Urothelium cell line (cell line): ENCODE measurements around the gene ARAP1.
A peak's percentile ranks its signal among the peaks of the same experiment; 100 is the strongest.

Source experiments
- DNase-seq: peaks from one replicate; pipeline ENCODE4 v3.0.0; 2011; ENCODE audit warnings: low spot score, mixed read lengths
- FAIRE-seq: peaks from 2 replicates; lab custom pipeline; 2011; peaks lifted over from hg19 to GRCh38; lab: Jason Lieb, UNC

ARAP1 gene

DNA sequence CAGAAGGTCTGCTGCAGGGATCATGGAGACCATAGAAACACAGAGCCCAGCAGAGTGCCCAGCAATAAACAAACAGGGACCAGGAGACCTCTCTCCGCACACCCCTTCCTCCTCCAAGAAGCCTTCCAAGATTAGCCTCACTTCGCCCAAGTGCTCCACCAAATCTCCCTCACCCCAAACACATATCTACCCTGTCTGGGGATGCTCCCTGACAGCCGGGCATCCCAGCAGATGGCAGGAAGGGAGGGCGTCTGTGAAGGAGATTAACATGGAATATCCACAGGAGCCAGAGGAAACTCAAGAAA lies 26.5 kb downstream of the ARAP1 start:
- DNase-seq (no peak), FAIRE-seq (no peak)

DNA sequence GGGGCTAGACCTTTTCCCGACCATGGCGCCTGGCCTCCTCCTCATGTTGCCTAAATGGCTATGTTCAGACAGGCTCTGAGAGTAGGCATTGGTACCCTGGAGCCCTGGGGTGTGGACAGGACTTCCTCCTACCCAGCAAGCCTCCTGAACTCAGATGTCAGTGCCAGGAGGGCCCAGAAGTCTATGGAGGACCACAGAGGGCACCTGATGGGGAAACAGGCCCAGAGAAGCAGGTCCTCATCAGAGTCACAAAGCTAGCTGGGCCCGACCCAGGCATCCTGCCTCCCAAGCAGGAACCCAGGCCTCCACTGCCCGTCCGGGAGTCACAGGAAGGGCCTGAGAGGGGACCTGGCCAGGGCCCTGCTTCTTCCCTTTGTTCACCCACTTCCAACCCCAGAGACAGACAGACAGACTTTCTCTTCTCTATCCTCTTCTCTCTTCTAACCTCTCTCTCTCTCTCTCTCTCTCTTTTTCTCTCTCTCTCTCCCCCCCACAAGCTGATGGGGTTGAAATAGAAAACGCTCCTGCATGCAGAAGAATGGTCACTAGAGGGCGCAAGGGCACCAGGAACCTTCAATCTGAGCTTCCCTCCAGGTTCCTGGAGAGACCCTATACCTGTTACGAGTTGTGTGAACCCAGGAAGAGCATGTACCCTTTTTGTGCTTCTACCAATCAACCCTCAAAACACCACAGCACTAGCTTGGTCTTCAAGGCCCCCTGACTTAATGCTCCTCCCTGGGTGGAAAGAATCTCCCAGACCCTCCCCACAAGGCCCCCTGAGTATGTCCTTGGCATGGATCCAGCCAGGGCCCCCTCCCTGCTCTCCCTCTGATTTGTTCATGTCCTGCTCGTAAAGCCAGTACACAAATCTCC lies 27.1 kb downstream of the ARAP1 start:
- FAIRE-seq (no peak), DNase-seq (peak; percentile 73)

DNA sequence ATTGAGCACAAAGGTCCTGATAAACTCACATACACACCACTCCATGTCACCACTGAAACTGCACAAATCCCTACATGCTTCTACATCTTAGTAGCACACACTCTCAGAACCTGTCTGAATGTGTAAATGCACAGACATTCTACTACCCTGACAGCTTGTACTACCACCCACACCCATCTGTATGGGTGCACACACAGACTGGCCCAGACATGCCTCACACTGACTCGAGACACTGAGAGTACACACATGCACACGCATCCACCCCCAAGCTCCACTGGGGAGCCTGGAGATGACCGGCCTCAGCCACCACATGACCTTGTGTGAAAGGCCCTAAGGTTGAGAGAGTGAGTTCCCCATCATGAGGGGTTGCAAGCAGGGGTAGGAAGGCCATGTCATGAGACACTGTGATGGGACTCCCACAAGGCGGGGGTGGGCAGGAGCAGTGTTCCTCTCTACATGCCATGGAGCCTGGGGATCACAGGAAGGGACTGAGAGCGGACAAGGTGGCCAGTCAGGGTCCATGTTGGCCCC lies 28.1 kb downstream of the ARAP1 start:
- DNase-seq (no peak), FAIRE-seq (no peak)

DNA sequence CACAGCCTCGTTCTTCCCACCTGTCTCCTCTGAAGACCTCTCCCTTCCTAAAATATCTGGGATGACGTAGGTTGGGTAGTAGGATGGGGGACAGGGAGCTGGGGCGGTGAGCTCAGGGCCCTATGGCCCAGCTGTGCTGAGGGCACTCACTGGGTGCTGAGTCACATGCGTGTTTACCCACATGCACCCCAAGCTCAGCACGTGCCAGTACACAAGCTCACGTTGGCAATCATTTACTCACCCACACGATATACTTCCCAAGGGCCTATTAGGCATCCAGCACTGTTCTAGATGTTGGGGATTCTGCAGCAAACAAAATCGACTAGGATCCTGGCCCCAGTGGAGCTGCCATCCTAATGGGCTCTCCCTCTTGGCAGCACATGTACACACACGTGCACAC lies 28.7 kb downstream of the ARAP1 start:
- no peak for FAIRE-seq
- DNase-seq, result no peak

DNA sequence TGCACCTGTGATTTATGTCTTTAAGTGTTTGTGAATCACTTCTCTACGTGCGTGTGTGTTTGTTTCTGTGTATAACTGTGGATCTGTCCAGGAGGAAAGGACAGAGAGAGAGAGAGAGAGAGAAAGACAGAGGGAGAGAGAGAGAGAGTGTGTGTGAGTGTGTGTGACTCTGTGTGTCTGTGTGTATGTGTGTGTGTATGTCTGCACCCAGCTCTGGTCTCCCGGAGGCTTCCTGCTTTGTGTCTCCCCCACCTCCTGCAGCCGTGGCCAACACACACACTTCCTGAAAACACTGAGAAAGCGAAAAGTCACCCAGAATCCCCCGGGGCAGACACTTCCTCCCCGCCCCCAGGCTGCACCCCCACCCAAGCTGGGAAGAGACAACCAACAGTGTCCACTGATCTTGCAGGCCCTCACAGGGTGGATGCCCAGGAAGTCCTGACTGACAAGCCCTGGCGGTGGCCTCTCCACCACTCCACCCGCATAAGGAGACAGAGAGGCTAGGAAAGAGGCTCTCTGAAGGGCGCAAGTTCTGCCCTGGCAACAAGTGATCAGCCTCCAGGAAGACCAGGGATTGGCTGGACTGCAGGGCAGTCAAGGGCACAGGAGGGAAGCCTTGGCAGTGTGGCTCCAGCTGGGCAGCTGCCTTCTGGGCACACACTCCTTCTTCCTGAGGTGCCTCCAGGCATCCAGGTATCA lies 30.0 kb downstream of the ARAP1 start:
- no peak for FAIRE-seq
- peak; percentile 92 for DNase-seq

DNA sequence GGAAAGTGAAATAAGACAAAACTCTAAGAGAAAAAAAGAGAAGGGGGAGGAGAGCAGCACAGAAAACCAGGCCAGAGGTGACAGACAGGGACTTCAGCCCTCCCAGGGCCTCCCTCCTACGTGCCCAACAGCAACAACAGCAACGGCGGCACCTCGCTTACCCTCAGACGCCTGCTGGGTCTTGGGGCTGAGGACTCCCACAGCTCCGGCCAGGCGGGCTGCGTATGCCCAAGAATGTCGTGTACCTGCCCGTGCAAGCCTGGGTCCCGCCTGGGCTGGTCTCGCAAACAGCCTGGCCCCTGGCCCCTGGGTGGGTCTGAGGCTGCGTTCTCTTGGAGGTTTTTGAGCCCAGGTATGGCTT lies 30.5 kb downstream of the ARAP1 start:
- FAIRE-seq, result no peak
- DNase-seq, result no peak

DNA sequence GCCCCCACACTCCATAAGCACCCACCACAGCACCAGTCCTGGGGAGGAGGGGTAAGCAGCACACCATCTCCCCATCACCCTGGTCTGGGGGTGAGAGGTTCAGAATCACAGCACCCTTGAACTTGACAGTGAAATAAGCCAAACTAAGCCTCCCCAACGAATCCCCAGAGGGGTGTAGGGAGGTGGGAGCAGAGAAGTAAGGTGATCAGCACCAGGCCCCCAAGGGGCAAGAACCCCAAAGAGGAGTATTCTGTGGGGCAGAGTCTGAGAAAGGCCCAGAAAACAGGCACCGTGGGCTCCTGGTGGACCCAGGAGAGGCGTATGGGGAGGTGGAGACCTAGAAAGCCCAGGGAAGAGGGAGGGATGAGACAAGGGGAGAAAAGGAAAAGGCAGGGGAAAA lies 30.9 kb downstream of the ARAP1 start:
- DNase-seq, result no peak
- FAIRE-seq, result no peak

DNA sequence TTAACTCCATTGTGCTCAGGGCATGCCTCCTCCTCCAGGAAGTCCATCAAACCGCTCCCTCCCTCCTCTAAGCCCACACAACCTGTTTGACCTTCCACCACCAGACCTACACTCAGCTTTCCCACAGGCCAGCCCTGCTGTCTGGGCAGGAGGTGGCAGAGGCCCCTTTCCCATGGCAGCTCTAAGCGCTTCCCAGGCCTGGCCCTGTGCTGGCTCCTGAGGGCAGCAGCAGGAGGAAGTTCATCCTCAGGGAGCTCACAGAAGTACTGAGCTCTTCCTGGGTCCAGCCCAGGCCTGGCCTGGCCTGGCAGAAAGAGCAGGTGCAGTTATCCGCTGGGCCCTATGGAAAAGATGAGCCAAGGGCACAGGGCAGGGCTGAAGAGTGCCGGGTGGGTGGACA lies 31.4 kb downstream of the ARAP1 start:
- no peak for DNase-seq
- FAIRE-seq, result no peak

DNA sequence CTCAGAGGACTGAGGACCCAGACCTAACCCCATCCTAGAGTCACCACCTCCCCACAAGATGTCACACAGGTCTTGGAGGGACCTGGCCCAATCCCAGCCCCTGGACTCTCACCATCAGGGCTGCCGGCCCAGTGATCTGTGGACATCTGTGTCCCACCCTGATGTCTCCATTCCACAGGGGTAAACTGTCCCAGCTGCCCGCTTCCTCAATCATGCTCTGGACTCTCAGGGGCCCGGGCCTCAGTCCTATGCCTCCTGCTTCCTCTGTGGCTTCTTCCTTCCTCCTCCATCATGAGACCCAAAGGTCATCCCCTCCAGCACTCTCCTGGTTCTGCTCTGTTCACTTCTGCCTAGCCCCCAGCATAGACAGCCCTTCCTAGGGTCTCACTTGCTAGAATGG lies 32.2 kb downstream of the ARAP1 start:
- DNase-seq, result no peak
- no peak for FAIRE-seq

DNA sequence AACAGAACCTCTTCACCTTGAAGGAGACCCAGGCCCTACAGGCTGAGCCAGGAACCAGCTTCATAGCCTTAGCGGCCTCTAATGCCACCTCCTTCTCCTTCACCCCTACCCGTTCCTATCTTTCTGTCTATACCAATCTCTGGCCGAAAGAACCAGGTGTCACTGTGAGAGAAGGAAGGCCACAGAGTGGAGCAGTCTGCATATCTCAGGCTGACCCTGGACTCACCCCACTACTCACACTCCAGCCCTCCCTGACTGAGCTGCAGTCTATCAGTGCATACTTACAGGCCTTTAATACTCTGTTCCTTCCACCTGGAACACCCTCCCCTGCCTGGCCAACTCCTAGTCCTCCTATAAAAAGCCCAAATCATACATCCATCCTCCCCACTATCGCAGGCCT lies 32.7 kb downstream of the ARAP1 start:
- no peak for FAIRE-seq

DNA sequence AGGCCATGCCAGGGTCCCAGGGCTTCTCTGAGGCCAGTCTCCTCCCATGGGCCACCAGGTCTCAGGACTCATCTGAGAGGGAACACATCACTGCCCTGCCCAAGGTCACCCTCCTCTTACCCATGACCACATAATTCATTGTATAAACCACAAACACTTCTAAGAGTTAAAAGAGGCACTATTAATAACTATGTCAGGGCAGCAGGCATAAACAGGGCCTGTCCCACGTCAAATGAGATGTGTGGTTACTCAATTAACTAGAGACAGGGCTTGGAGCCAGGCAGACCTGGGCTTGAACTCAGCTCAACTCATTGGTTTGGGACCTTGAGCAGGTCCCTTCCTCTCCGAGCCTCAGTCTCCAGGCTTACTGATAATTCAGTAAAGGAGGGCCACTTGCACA lies 33.1 kb downstream of the ARAP1 start:
- no peak for DNase-seq
- no peak for FAIRE-seq

More for the DNA sequence above, 32.7 kb downstream of the ARAP1 start:
- DNase-seq, result no peak

DNA sequence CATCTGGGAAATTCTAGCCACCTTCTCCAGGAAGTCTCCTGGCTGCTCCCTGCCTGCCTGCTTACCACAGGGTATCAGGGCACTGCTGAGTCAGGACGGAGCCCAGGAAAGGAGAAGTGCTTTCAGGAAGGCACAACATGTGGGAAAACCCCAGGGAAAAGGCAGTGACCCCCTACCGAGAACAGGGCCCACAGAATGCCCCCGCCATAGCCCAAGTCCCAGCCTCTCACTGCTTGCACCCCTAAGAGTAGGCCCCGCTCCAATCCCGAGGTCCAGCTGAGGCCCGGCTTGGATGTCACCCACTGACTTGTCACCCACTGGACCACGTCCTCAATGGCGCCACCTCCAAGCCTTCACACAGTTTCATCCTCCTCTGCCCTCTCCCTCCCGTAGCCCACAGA lies 34.1 kb downstream of the ARAP1 start:
- no peak for FAIRE-seq
- no peak for DNase-seq

DNA sequence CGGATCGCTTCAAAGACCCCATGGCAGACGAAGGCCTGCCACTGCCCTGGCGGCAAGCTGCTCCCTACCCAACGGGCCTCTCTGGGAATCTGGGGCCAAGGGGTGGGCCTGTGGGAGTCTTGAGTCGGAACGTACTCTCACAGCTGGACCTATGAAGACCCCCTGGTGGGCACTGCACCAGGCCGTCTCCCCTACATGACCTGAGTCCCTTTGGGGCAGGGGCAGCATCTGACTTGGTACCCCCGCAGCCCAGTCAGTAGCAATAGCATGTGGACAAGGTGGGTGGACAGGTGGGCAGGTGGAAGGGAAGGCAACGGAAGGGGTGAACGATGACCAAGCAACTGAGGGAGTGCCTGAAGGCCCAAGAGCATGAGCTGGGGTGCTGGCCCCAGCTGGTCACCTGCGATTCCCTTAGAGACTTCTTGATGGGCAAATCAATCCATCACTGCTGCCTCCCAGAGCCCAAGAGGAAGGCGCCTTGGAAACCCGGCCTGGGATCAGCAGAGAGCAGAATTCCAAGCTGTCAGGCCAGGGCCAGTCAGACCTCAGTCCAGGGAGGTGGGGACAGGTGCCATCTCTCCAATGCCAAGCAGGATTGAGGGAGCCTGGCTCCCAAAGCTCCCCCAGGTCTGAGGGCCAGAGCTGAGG lies 35.3 kb downstream of the ARAP1 start:
- FAIRE-seq, result no peak
- no peak for DNase-seq

DNA sequence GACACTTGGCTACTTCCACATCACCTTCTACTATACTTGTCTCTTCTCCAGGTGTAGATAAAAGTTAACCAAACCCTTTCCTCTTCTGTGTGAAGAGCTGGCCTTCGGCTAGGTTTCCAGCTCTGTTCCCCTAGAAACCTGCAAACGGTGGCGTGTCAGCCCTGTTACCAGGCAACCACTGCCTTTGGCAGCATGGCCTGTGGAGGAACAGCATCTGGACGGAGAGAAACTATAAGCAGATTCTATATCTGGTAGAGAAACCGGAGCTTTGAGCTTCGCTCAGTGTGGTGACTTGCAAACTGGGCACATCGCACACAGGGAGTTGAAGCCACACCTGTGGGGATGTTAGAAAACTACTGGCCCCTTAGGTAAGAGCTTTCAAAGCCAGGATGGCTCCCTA lies 35.9 kb downstream of the ARAP1 start:
- no peak for DNase-seq
- FAIRE-seq, result no peak

DNA sequence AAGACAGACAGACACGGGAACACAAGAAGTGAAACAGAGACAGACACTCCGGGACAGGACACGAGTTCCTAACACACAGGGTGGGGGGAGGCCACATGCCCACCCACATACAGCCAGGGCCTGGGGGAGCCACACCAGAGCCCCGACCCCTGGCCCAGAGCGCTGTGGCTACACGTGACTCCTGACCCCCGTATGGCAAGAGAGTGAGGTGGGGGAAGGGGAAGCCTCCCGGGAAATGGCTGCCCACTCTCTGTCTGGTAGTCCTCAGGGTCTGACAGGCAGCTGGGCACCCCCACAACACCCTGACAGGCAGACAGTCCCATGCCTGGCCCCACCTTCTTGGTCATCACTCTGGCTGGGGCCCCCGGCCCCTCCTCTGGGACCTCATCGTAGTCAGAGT lies 39.4 kb downstream of the ARAP1 start:
- DNase-seq, result no peak
- no peak for FAIRE-seq

DNA sequence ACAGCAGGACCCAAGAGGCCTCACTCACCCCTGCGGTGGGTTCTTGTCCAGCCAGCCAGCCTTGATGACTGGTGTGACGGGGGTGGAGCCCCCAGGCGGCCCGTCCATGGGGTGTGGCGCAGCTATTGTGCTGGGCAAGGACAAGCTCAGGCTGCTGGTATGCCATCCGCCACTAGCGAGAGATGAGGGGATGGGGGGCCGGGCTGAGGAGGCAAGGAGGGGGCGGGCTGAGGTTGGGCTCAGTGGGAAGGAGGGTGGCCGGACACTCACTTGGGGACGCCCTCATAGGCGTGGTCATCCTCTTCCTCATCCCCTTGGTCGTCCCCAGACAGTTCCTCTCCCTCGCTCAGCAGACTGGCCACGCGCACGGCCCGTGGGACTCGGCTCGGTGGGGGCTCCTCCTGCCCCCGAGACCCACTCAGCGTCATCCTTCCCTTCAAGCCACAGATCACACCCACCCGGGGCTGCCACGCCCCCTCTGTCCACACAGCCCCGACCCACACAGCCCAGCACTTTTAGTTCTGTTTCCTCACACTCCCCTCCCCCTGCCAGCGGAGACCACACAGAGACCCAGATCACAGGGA lies 39.9 kb downstream of the ARAP1 start:
- DNase-seq (no peak), FAIRE-seq (no peak)

DNA sequence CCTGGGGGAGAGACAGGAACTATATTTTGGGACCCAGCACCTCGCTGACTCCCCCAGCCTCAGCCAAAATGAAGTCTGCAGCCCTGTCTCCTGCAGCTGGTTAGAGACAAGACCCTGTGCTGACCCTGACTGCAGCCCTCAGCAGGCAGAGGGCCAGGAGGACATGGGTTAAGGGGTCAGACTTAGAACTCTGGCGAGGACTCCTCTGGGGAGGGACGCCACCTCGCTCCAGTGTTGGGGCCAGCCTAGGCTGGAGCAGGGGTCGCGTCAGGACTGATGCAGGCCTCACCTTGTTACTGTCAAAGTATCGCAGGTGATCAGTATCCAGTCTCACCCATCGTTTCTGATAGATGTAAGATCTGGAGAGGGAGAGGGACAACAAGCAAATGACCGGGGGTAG lies 41.1 kb downstream of the ARAP1 start:
- no peak for DNase-seq
- no peak for FAIRE-seq

DNA sequence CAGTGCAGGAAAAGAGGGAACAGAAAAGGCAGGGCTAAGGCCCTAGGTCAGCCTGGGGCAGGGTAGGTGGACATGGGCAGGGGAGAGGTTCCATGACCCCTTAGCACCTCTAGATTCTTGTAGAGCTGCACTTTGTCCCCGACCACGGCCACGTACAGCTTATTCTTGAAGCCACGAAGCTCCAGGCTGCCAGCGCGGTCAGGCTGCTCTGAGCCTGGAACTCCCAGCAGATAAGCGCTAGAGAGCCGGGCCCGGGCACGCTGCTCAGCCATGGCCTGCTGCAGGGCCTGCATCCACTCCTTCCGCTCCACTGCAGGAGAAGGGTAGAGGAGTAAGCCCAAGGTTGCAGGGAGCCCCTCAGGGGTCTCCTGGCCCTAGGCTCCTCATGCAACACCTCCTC lies 41.9 kb downstream of the ARAP1 start:
- DNase-seq, result no peak
- FAIRE-seq, result no peak

DNA sequence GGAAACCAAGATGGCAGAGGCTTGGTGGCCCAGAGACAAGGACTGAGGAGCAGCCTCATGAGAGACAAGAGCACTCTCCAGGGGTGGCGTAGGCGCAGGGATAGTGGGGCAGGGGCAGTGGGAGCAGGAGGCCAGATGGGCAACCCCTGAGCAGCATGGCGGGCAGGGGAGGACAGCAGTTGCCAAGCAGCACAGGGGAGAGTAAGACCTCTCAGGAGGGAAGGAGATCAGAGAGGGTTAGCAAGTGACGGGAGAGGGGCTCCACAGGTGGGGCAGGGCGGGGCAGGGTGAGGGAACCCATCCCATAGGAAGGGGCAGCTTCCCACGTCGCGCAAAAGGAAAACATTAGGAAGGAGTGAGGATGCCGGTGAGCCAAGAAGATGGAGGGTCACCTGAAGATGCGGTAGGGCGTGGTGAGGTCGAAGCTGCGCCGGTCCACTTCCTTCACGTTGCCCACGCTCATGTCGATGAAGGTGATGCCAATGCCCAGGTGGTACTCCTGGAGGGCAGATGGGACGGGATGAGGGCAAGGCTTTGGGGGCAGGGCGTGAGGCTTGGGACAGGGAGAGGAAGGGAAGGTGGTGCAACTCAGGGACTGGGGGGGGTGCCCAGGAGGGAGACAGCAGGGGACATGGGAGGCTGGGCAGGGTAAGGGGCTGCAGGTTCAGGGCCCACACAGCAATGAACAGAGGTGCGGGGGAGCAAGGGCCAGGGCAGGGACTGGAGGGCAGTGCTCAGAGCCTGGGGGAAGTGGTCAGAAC lies 42.5 kb downstream of the ARAP1 start:
- FAIRE-seq (no peak), DNase-seq (no peak)

DNA sequence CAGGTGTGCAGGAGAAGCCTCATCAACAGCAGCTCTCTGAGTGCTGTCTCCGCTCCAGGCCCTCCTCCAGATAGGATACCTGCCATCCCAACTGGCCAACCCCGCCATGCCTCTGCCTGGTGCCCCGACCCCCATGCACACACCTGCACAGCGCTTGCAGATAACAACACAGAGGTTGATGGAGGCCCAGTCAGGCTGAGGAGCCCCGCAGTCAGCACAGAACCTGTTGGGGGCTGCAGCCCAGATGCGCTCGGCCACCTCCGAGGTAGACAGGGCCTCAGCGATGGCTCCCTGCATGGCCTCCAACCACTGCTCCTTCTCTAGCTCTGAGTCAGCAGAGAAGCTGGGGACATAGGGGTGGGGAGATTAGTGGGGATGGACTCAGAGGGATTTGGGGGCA lies 45.2 kb downstream of the ARAP1 start:
- no peak for DNase-seq
- no peak for FAIRE-seq

DNA sequence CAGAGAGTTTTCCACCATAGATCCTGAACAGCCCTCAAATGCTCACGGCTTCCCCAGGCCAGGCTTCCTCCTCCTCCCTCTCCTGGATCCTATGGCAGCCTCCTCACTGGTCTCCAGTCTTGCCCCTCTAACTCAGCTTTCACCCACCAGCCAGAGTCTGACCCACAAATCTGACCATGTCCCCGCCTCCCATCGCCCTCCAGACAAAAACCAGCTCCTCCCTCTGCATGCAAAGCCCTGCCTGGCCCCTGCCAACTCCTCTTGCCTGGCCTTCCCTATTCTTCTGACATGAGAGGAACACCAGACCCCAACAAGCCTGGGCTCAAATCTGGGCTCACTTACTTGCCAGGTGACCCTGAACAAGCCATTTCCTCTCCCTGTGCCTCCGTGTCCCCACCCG lies 45.6 kb downstream of the ARAP1 start:
- FAIRE-seq (no peak), DNase-seq (no peak)
